Mesothelial cell of epicardium (in vitro differentiated cells): ENCODE results near the gene GNA12. TPM values are rescaled to one million over a fixed set of nuclear protein-coding genes. Genes with fewer than 3 reads are reported as not detected.
A peak's percentile ranks its signal among the peaks of the same experiment; 100 is the strongest.

Source experiments
- DNase-seq, 2 experiments: peaks; one replicate each; pipeline ENCODE4 v3.0.0; 2021; ENCODE audit warnings: low spot score in 2 of 2; ENCODE audit not compliant: unreplicated experiment in 2 of 2
- H3K27ac Mint-ChIP-seq: 2 replicates; pipeline ENCODE4 v1.8.0; 2021; ENCODE audit warnings: mixed read lengths
- H3K27me3 Mint-ChIP-seq: 2 replicates; pipeline ENCODE4 v1.8.0; 2021; ENCODE audit warnings: low read depth, mixed read lengths
- H3K36me3 Mint-ChIP-seq: 2 replicates; pipeline ENCODE4 v1.8.0; 2021; ENCODE audit warnings: mixed read lengths
- H3K4me1 Mint-ChIP-seq: 2 replicates; pipeline ENCODE4 v1.8.0; 2021; ENCODE audit warnings: mixed read lengths
- H3K4me3 Mint-ChIP-seq: 2 replicates; pipeline ENCODE4 v1.8.0; 2021; ENCODE audit warnings: mild to moderate bottlenecking, moderate library complexity, mixed read lengths
- H3K9me3 Mint-ChIP-seq: 2 replicates; pipeline ENCODE4 v1.8.0; 2021; ENCODE audit warnings: mixed read lengths
- CTCF ChIP-seq: fragments of 200-600 bp; sonication (generic); IDR thresholded peaks from one replicate; pipeline ENCODE4 v1.5.0; 2021; ENCODE audit warnings: antibody characterized with exemption; ENCODE audit not compliant: unreplicated experiment
- total RNA-seq: library from RNA; stranded (reverse); gene quantifications from 3 replicates; pipeline ENCODE4 v1.2.1, GENCODE V29; 2021

The GNA12 gene
- total RNA-seq, 1 donor from 2014 or later, result 57.1 TPM

- peaks cover 16% of the 10 kb centered on the region for H3K4me1 Mint-ChIP-seq
- H3K27me3 Mint-ChIP-seq, result peaks cover 1% of the 10 kb centered on the region
- no peak overlapping the region for H3K4me3 Mint-ChIP-seq
- TF ChIP-seq CTCF, result no peak
- no peaks in the 10 kb centered on the region for H3K36me3 Mint-ChIP-seq
- H3K9me3 Mint-ChIP-seq, result no peaks in the 10 kb centered on the region
- H3K27ac Mint-ChIP-seq, result peak overlapping the region; percentile 89
- DNase-seq, result no peak
Measured at GRCh38 chr7:2864204-2864985, 20.3 kb upstream of the GNA12 start.

DNA sequence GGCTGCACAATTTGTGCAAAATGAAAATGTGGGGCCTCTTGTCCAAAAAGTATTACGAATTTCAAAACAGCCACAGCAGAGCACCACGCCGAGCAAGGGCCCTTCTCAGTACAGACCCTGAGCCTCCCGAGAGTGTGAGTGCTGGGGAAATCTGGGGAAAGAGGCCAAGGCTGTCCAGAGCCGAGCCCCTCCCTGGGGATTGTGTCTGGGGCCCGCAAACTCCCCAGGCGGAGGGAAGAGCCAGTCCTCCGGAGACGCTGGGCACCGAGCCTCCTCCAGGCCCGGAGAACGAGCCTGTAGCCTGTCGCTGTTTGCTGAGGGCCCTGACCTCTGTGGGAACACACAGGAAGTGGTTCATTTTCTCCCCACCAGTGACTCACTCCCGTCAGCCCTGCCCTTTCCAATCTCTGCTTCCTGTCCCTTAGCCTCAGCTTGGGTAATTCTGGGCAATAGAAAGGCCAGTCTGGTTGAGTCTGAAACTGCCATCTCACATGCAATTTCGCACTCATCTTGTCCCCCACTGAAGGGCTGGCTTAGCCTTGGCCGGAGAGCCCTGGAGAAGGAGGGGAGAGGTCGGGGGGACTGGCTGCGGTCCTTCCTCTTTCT is 19.5 kb upstream of the GNA12 start:
- TF ChIP-seq CTCF, result no peak
- Mint-ChIP-seq H3K9me3 (no peaks in the 10 kb centered on the region), H3K4me3 (no peak overlapping the region), H3K27me3 (peaks cover 1% of the 10 kb centered on the region), H3K27ac (peak overlapping the region; percentile 89), H3K4me1 (peaks cover 16% of the 10 kb centered on the region), H3K36me3 (no peaks in the 10 kb centered on the region)
- no peak for DNase-seq

GRCh38 chr7:2862831-2863361 is 18.8 kb upstream of the GNA12 start:
- Mint-ChIP-seq H3K27me3 (peaks cover 1% of the 10 kb centered on the region), H3K36me3 (no peaks in the 10 kb centered on the region), H3K27ac (no peak overlapping the region), H3K9me3 (no peaks in the 10 kb centered on the region), H3K4me3 (no peak overlapping the region), H3K4me1 (peaks cover 16% of the 10 kb centered on the region)
- no peak for TF ChIP-seq CTCF
- no peak for DNase-seq

GRCh38 chr7:2861509-2861908 is 17.4 kb upstream of the GNA12 start:
- H3K27me3 Mint-ChIP-seq, result peaks cover 1% of the 10 kb centered on the region
- no peak for DNase-seq
- H3K9me3 Mint-ChIP-seq, result no peaks in the 10 kb centered on the region
- H3K36me3 Mint-ChIP-seq, result no peaks in the 10 kb centered on the region
- no peak overlapping the region for H3K27ac Mint-ChIP-seq
- no peak for TF ChIP-seq CTCF
- H3K4me3 Mint-ChIP-seq, result no peak overlapping the region
- H3K4me1 Mint-ChIP-seq, result peaks cover 20% of the 10 kb centered on the region

DNA sequence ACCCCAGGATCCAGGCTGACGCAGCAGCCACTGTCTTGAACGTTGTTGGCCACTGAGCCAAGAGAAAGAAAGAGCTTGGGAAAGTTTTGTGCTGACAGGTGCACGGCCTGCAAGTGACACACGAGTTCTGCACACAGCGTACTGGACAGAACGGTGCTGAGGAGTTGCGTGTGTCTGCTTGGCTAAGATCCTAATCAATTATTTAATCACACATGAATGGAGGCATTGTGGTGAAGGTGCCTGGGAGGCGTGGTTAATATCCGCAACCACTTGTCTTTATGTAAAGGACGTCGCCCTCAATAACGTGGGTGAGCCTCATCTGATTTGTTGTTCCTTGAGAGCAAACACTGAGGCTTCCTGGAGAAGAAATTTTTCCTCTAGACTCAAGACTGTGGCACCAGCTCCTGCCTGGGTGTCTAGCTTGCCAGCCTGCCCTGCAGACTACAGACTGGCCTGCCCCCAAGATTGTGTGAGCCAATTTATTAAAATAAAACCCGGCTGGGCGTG is 16.6 kb upstream of the GNA12 start:
- no peaks in the 10 kb centered on the region for H3K9me3 Mint-ChIP-seq
- H3K4me1 Mint-ChIP-seq, result peaks cover 20% of the 10 kb centered on the region
- H3K27ac Mint-ChIP-seq, result peak overlapping the region; percentile 68
- DNase-seq, result no peak
- no peaks in the 10 kb centered on the region for H3K36me3 Mint-ChIP-seq
- no peak for TF ChIP-seq CTCF
- H3K4me3 Mint-ChIP-seq, result no peak overlapping the region
- peaks cover 1% of the 10 kb centered on the region for H3K27me3 Mint-ChIP-seq
